BJ (cell line): ENCODE results near the gene MAMSTR. TPM values are rescaled to one million over a fixed set of nuclear protein-coding genes. Genes with fewer than 3 reads are reported as not detected.

Experiments used
- CTCF ChIA-PET: fragments of 350-600 bp; formaldehyde crosslinking; extraction: SDS; loops from one replicate; lab custom pipeline; 2021; ENCODE audit warnings: antibody characterized with exemption, inconsistent platforms; lab: Yijun Ruan, JAX
- POLR2A ChIA-PET: fragments of 300-600 bp; sonication (Branson Sonifier 250); formaldehyde crosslinking; extraction: SDS; loops from one replicate; lab custom pipeline; 2021; ENCODE audit warnings: antibody characterized with exemption; lab: Charles Lee
- DNase-seq: peaks from one replicate; pipeline ENCODE4 v3.0.0-alpha.2; 2011; ENCODE audit warnings: low read depth
- H3K27me3 ChIP-seq: 2 replicates; pipeline ENCODE4 v1.6.0; 2011; ENCODE audit warnings: low read length; ENCODE audit not compliant: control insufficient read depth, insufficient read depth
- H3K36me3 ChIP-seq: 2 replicates; pipeline ENCODE4 v1.5.1; 2011; ENCODE audit warnings: low read length; ENCODE audit not compliant: control insufficient read depth, insufficient read depth
- H3K4me3 ChIP-seq: 2 replicates; pipeline ENCODE4 v1.5.1; 2011; ENCODE audit warnings: low read depth, mild to moderate bottlenecking, control low read depth, low read length
- CTCF ChIP-seq: IDR thresholded peaks from 2 replicates; pipeline ENCODE4 v1.5.1; 2011; ENCODE audit warnings: low read depth, mild to moderate bottlenecking, control low read depth, inconsistent platforms, low read length, moderate library complexity; ENCODE audit not compliant: insufficient read depth
- polyA plus RNA-seq: library from polyadenylated mRNA; depleted of rRNA; stranded (reverse); fragments of >200 nt; gene quantifications from 2 replicates; pipeline ENCODE4 v1.2.3, GENCODE V29; 2011

The MAMSTR gene
- polyA plus RNA-seq, 1 experiment: 1.5 TPM

DNA sequence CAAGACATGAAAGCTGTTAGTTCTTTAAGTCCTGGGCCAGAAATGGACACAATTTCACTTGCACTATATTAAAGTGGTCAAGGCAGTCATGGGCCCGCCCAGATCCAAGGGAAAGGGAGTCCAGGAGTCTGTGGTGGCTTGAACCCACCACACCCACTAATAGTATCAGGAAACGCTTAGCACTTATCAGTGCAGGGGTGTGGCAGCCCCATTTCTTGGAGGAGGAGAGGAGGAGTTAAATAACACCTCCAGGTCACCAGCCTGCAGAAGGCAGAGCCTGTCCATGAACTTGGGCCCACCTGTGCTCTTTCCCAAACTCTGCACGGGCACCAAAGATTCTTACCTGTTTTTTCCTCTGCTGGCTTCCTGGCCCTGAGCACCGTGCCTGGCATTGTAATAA, 41.3 kb downstream of the MAMSTR start:
- Histone ChIP-seq H3K4me3 (no peak overlapping the region), H3K36me3 (no peaks in the 10 kb centered on the region), H3K27me3 (no peaks in the 10 kb centered on the region; the same call in 1 of the 2 replicates)
- ChIA-PET CTCF (no interaction called here), POLR2A (no interaction called here)
- no peak for TF ChIP-seq CTCF
- no peak for DNase-seq

DNA sequence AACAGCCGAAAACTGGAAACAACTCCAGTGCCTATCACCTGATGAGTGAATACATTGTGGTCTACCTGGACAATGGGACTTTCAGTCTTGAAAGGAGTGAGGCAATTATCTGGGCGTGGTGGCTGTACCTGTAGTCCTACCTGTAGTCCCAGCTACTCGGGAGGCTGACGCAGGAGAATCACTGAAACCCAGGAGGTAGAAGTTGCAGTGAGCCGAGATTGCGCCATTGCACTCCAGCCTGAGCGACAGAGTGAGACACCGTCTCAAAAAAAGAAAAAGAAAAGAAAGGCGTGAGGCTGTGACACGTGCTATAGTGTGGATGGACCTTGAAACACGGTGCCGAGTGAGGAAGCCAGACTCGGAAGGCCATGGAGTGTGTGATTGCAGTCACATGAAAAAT, 42.6 kb downstream of the MAMSTR start:
- CTCF ChIA-PET: interaction anchor here (0.6 to 2.0 kb wide), 5 partner anchors 10 to 294 kb away, joined by 3 to 13 read pairs (median 4); partner anchors contain the start of genes CA11 and FUT2
- POLR2A ChIA-PET: no interaction called here
- H3K27me3 ChIP-seq: no peaks in the 10 kb centered on the region; the same call in 1 of the 2 replicates
- DNase-seq: no peak
- no peak overlapping the region for H3K4me3 ChIP-seq
- no peaks in the 10 kb centered on the region for H3K36me3 ChIP-seq
- no peak for TF ChIP-seq CTCF

DNA sequence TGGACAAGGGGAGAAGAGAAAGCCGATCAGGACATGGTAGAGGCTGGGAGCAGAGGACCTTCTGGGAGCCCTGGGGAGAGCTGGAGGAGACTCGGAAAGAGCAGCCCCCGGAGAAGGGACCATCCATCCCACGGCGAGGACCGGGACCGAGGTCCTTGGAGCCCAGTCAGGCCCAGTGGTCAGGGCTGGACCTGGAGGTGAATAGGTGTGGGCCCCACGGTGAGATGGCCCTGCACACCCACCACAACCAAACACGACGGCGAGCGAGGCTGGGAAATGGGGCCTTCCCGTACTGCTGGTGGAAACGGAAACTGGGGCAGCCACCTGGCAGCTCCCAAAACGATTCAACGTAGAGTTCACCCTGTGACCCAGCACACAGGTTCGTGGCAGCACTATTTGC, 43.0 kb downstream of the MAMSTR start:
- CTCF ChIA-PET: interaction anchor here (0.6 to 2.6 kb wide), 9 partner anchors 9 to 294 kb away, joined by 3 to 13 read pairs (median 5); partner anchors contain the start of genes CA11 and FUT2
- no peak for DNase-seq
- POLR2A ChIA-PET: no interaction called here

DNA sequence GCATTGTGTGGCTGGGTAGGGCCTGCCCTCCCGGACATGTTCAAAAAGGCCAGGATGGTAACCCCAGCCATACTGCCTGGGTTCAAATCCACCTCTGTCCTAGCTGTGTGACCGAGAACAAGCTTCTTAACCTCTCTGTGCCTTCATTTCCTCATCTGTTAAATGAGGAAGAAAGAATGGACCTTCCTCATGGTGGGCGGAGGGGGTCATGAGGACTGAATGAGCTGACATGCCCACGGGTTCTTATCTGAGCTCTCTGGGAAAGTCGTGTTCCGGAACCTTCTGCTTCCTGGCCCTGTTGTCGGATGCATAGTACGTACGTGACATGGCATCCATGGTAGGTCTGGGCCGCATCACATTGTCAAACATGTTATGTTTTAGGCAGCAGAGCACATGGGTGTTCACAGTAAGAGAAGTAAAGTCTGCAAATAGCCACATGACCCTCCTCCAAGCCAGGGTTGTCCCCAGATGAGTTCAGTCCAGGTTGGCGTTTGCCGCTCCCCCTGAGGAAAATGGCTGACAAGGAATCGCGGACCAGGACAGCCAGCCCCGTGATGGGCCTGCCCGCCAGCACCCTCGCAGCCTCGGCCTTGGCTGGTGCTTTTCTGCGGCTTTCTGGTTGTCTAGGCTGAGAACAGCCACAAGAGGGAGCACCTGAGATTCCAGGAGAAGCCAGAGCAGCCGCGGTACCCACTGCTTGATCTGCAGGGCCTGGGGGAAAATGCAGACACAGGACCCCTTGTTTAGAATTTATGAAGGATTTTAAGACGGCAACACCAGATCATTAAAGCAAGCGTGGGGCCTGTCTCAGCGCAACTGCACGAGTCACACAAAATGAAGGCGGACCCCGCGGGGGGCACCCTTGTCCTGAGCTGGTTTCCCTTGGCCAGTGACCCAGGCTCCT, 44.4 kb downstream of the MAMSTR start:
- POLR2A ChIA-PET: no interaction called here
- TF ChIP-seq CTCF: peak; percentile 92
- no peak overlapping the region for H3K4me3 ChIP-seq
- peak; percentile 12 for DNase-seq
- no peaks in the 10 kb centered on the region for H3K36me3 ChIP-seq
- CTCF ChIA-PET: interaction anchor here (0.7 to 2.8 kb wide), 36 partner anchors 8 to 170 kb away, joined by 3 to 22 read pairs (median 4); partner anchors contain the start of genes CA11, FUT2, HSD17B14 and IZUMO1
- H3K27me3 ChIP-seq: no peaks in the 10 kb centered on the region; the same call in 1 of the 2 replicates

More for the DNA sequence above, 43.0 kb downstream of the MAMSTR start:
- no peak for TF ChIP-seq CTCF
- no peaks in the 10 kb centered on the region for H3K36me3 ChIP-seq
- H3K27me3 ChIP-seq: no peaks in the 10 kb centered on the region; the same call in 1 of the 2 replicates
- H3K4me3 ChIP-seq: no peak overlapping the region

- POLR2A ChIA-PET: no interaction called here
- CTCF ChIA-PET: interaction anchor here (0.8 to 2.8 kb wide), 25 partner anchors 8 to 184 kb away, joined by 3 to 22 read pairs (median 4); partner anchors contain the start of genes CA11 and HSD17B14
- Histone ChIP-seq H3K36me3 (no peaks in the 10 kb centered on the region), H3K4me3 (no peak overlapping the region), H3K27me3 (no peaks in the 10 kb centered on the region; the same call in 1 of the 2 replicates)
- DNase-seq: no peak
- no peak for TF ChIP-seq CTCF
Observed at GRCh38 chr19:48674216-48674809, 45.2 kb downstream of the MAMSTR start.
